WI38 (cell line): ENCODE results near the gene SCT.
"Not testable (repeated sequence)": the region's sequence is repeated elsewhere in the genome, so short reads cannot be mapped to it uniquely, and the experiment has no call there.

Experiments used
- H3K4me3 ChIP-seq: 2 replicates; pipeline ENCODE4 v1.5.1; 2011; ENCODE audit warnings: low read depth, mild to moderate bottlenecking, control low read depth, low read length
- CTCF ChIP-seq: IDR thresholded peaks from 2 replicates; pipeline ENCODE4 v1.5.1; 2012; ENCODE audit warnings: low read depth, mild to moderate bottlenecking, control low read depth, low read length

Gene SCT

GRCh38 chr11:660681-661444 is 33.9 kb upstream of the SCT start:
- TF ChIP-seq CTCF = no peak

GRCh38 chr11:660281-660680 is 33.3 kb upstream of the SCT start:
- no peak for TF ChIP-seq CTCF
- no peak overlapping the region for H3K4me3 ChIP-seq

More at GRCh38 chr11:660681-661444, 33.9 kb upstream of the SCT start:
- no peak overlapping the region for H3K4me3 ChIP-seq

- no peak overlapping the region for H3K4me3 ChIP-seq
Measured at GRCh38 chr11:659532-660085, 32.6 kb upstream of the SCT start.

GRCh38 chr11:657691-658126 is 30.7 kb upstream of the SCT start:
- no peak overlapping the region for H3K4me3 ChIP-seq
- no peak for TF ChIP-seq CTCF

More at GRCh38 chr11:659532-660085, 32.6 kb upstream of the SCT start:
- no peak for TF ChIP-seq CTCF

- H3K4me3 ChIP-seq = no peak overlapping the region
- no peak for TF ChIP-seq CTCF
Measured at GRCh38 chr11:656866-657265, 29.9 kb upstream of the SCT start.

GRCh38 chr11:656426-656825 is 29.4 kb upstream of the SCT start:
- no peak for TF ChIP-seq CTCF
- H3K4me3 ChIP-seq = no peak overlapping the region

- H3K4me3 ChIP-seq = no peak overlapping the region
- no peak for TF ChIP-seq CTCF
Measured at GRCh38 chr11:655036-655726, 28.2 kb upstream of the SCT start.

- not testable (repeated sequence) for H3K4me3 ChIP-seq
Measured at GRCh38 chr11:654444-654843, 27.5 kb upstream of the SCT start.
